WI38 (cell line): ENCODE results near the gene SYNJ2.

Source experiments
- H3K4me3 ChIP-seq: 2 replicates; pipeline ENCODE4 v1.5.1; 2011; ENCODE audit warnings: low read depth, mild to moderate bottlenecking, control low read depth, low read length
- TF ChIP-seq, protein P1 (sequence below): IDR thresholded peaks from 2 replicates; pipeline ENCODE4 v1.5.1; 2012; ENCODE audit warnings: low read depth, mild to moderate bottlenecking, control low read depth, low read length

The SYNJ2 gene

DNA sequence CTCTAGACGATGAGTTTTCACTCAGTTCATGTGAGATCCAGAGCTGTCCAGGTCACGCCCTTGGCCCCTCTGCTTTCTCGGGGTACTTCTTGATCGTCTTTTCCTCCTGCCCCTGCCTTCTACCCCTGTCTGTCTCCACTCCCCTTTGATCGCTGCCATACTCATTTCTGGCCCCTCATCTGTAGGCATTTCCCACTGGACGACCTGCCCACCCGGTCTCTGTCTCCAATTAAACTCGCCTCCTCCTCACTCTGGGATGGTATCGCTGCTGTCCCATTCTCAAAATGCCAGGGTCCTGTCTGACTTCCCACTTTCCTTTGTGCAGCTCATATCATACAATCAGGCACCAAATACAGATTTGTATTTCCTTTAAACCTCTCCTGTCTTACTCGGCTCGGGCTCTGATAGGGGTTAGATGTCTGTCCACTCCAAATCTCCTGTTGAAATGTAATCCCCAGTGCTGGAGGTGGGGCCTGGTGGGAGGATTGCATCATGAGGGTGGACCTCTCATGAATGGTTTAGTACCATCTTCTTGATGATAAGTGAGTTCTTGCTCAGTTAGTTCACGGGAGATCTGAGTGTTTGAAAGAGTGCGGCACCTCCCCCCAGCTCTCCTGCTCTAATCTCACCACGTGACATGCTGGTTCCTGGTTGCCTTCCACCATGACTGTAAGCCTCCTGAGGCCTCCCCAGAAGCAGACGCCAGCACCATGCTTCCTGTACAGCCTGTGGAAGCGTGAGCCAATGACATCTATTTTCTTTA is 3.5 kb upstream of the SYNJ2 start:
- H3K4me3 ChIP-seq, result no peak overlapping the region
- TF ChIP-seq, protein P1, sequence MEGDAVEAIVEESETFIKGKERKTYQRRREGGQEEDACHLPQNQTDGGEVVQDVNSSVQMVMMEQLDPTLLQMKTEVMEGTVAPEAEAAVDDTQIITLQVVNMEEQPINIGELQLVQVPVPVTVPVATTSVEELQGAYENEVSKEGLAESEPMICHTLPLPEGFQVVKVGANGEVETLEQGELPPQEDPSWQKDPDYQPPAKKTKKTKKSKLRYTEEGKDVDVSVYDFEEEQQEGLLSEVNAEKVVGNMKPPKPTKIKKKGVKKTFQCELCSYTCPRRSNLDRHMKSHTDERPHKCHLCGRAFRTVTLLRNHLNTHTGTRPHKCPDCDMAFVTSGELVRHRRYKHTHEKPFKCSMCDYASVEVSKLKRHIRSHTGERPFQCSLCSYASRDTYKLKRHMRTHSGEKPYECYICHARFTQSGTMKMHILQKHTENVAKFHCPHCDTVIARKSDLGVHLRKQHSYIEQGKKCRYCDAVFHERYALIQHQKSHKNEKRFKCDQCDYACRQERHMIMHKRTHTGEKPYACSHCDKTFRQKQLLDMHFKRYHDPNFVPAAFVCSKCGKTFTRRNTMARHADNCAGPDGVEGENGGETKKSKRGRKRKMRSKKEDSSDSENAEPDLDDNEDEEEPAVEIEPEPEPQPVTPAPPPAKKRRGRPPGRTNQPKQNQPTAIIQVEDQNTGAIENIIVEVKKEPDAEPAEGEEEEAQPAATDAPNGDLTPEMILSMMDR, result no peak

DNA sequence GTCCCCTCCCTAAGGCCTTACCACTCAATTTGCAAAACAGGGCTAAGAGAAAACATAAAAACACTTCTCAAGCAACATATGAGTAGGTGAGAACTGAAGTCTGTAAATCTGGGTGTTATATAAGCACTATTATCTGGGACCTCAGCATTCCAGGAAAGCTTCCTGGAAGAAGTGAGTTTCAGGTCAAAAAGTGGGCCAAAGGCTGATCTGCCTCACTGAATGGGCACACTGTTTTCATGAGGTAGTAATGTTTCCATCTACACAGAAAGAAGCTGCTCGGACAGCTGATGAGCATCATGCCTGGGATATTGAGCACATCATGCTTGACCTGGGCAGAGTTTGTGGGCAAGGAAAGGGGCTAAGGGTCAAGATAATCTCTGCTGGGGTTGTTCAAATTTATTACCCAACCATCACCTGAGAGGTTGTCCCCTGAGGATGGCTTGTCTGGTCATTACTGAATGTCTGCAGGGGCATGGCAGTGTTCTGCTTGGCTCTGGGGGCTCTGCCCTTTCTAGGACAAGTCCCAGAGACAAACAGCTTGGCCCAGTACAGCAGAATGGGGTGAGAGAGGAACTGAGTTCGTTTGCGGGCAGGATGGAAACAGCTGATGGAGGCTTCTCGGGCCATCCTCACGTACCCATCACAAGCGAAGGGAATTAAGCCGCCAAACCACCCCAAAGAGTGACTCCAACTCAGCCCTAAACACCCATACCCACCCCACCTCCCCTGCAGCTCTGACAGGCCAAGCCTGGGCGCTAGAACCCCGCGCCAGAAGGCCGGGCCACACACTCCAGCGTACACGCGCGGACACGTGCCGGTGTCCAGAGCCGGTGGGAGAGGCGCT is 1.2 kb upstream of the SYNJ2 start:
- TF ChIP-seq, protein P1, result no peak
- H3K4me3 ChIP-seq, result no peak overlapping the region

DNA sequence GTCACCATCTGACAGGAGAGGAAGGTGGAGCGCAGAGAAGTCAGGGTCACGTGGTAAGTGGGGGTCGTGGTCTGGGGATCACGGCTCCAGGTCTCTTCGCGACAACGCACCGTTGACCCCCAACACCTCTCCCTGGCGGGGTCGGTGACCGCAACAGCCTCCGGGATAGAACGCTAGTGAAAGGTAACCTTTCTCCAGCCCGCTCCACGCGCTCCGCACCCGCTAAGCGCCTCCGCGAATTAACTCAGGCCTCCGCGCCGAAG is 600 bp upstream of the SYNJ2 start:
- TF ChIP-seq, protein P1, result no peak; the same call in 1 of the 2 replicates
- peak overlapping the region; percentile 89; the same call in 1 of the 2 replicates for H3K4me3 ChIP-seq

DNA sequence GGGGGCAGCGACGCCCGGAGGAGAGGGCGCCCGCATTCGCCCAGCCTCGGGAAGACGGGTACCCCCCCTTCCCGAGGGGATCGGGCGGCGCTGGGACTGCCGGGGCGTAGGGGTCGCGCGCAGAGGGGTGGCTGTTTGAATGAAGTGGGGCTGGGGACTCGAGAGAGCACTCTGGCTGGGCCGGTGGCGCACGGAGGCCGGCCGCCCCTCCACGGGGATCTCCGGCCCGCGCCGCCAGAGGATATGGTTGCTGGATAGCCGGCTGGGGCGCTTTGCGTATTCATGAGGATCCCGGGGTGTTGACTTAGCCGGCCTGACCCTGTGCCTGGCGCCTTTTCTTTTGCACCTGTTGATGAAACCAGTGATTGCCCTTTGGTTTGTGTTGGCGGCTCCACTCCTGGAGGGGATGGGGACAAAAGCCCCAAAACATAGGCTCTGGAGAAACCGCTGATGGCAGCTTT is 469 bp downstream of the SYNJ2 start:
- H3K4me3 ChIP-seq, result peak overlapping the region; percentile 89
- TF ChIP-seq, protein P1, result no peak

DNA sequence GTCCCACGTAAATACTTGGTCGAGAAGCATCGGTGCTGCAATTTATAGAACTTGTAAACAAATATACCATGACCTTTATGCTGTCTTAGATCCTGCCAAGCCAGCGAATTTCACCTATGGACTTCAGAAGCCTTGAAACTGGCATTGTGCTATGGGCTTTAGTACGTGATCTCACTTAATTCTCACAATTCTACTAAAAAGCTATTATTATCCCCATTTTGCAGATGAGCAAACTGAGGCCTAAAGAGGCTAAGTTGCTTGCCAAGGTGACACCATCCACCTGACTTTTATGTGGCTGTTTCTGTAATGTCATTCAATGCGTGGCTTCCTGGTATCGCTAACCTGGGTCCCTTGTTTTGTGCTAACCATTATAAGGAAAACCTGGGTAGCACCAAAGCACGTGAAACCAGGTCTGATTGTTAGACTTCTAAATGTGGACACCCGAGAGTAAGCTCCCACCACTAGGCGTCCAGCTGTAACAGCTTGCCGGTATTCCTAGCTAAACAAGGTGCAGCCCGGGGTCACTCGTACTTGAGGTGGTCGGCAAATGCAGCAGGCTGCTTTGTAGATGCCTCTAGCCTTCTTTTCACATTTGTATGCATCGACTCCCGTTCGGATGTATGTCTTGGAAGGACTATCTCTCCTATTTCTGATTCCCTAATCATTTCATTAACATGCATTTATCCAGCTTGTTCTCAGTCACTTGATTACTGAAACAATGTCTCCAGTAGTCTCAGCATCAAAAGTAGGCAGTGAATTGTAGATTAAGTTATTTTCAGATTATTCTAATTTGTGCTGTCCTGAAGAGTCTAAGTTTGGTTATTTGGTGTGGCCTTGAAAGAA is 1.1 kb downstream of the SYNJ2 start:
- TF ChIP-seq, protein P1, result no peak
- H3K4me3 ChIP-seq, result peak overlapping the region; percentile 89

DNA sequence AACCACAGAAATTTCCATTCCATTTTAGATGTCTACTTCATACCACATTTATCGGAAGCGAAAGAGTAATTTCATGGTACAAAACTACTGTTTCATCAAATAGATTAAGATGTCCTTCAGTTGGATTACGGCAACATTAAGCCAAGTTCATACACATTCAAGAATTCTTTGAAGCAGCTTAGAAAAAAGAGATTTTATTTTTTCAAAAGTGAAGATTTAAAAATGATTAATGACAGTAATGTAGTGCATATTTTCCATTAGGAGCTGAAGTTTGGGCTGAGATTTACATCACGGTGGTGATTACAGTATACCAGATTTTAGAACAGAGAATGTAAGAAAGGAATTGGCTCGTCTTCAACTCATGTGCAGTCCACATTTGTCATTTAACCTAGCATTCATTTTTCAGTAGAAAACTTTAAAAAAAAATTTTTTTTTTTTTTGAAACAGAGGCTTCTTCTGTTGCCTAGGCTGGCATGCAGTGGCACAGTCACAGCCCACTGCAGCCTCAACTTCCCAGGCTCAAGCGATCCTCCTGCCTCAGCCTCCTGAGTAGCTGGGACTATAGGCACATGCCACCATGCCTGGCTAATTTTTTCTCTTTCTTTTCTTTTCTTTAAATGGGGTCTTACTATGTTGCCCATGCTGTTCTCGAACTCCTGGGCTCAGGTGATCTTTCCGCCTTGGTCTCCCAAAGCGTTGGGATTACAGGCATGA is 1.9 kb downstream of the SYNJ2 start:
- TF ChIP-seq, protein P1, result no peak
- peak overlapping the region; percentile 89 for H3K4me3 ChIP-seq
